Measurements from ENCODE around the gene MCFD2.
A peak's percentile ranks its signal among the peaks of the same experiment; 100 is the strongest.

The MCFD2 gene

DNA sequence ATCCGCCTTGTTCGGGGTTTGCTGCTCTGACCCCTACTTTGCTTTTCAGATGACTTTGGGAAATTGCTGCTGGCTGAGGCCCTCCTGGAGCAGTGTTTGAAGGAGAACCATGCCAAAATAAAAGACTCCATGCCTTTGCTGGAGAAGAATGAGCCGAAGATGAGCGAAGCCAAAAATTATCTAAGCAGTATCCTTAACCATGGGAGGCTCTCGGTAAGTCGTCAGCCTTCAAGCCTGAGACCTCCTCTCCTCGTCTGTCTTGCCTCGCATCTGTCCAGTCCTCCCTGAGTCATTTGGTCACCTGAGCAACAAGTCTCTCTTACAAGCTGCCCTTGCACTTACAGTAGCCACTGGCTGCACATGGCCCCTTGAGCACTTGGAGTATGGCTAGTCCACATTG, 34.7 kb upstream of the MCFD2 start:
- DNase-seq (ENCODE audit: low spot score), result no peak
- TF ChIP-seq, protein P1, sequence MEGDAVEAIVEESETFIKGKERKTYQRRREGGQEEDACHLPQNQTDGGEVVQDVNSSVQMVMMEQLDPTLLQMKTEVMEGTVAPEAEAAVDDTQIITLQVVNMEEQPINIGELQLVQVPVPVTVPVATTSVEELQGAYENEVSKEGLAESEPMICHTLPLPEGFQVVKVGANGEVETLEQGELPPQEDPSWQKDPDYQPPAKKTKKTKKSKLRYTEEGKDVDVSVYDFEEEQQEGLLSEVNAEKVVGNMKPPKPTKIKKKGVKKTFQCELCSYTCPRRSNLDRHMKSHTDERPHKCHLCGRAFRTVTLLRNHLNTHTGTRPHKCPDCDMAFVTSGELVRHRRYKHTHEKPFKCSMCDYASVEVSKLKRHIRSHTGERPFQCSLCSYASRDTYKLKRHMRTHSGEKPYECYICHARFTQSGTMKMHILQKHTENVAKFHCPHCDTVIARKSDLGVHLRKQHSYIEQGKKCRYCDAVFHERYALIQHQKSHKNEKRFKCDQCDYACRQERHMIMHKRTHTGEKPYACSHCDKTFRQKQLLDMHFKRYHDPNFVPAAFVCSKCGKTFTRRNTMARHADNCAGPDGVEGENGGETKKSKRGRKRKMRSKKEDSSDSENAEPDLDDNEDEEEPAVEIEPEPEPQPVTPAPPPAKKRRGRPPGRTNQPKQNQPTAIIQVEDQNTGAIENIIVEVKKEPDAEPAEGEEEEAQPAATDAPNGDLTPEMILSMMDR (IDR thresholded peaks at IDR 0.05; ENCODE audit: extremely low read depth, insufficient read depth, missing control alignments), result no peak
- in situ Hi-C loops (cut with MboI; ENCODE audit: low pct_unique_long_range_greater_than_20kb, low sequenced_read_pairs, unreplicated experiment), result no loop called here

DNA sequence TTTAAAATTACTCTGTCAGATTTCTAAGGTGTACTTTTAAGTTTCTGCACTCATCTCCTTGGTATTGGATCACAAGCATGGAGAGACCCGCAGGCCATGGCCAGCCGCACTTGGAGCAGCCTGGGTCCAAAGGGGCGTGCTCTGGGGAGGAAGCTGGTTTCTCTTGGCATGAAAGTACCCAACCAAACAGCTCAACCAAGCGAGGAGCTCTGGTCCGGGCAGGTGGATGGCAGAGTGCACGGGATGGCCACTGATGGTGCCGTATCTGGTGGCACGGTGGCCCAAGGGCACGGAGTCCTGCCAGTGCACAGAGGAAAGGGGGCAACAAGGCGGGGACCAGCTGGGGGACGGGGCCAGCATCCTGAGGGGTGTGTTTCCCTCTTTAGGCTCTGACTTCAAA, 32.2 kb upstream of the MCFD2 start:
- no peak for DNase-seq (ENCODE audit: low spot score)
- in situ Hi-C loops (cut with MboI; ENCODE audit: low pct_unique_long_range_greater_than_20kb, low sequenced_read_pairs, unreplicated experiment), result no loop called here
- TF ChIP-seq, protein P1 (IDR thresholded peaks at IDR 0.05; ENCODE audit: extremely low read depth, insufficient read depth, missing control alignments), result no peak

DNA sequence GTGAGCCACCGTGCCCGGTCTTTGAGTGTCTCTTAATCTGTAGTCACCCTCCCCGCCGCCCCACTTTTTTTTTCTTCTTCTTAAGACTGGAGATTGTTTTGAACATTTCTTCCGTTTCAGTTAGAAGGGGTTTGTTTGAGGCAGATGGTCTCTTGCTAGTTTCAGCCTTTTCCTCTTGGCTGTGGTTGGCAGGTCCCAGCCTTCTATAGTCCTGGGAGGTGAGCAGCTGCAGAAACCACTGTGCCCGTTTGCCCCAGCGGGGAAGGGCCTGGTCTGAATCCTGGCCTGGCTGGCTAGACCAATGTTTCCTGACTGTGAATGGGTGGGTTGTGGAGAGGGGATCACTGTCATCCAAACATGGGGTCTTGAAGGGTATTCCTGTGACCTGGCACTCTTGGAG, 30.1 kb upstream of the MCFD2 start:
- no peak for DNase-seq (ENCODE audit: low spot score)
- TF ChIP-seq, protein P1 (IDR thresholded peaks at IDR 0.05; ENCODE audit: extremely low read depth, insufficient read depth, missing control alignments), result no peak
- in situ Hi-C loops (cut with MboI; ENCODE audit: low pct_unique_long_range_greater_than_20kb, low sequenced_read_pairs, unreplicated experiment), result no loop called here

DNA sequence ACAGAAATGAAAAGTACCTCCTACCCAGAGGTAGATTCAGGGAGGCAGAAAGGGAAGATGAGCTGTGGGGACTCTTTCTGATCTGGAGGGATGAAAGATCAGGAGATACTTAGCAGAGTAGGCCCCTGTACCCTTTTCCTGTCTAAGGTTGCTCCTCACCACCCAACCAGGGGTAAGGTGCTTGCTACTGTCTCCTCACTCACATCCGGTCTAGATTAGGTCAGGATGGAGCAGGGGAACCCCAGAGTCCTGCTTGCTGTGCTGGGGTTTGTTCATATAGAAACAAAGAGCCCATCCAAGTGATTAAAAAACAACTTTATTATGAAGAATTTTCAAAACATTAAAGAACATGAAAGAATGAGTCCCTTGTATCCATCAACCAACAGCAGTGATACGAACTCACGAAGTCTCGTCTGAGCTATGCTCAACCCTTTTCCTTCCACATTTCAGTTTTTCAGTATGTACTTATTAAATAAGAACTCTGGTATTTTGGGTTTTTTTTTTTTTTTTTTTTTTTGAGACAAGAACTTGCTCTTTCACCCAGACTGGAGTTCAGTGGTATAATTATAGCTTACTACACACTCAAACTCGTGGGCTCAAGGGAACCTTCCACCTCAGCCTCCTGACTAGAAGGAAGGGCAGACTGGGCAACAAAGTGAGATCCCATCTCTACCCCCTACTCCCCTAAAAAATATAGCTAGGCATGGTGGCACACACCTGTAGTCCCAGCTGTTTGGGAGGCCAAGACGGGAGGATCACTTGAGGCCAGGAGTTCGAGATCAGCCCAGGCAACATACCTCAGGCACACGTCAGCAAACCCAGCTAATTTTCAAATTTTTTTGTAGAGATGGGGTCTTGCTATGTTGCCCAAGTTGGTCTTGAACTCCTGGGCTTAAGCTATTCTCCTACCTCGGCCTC, 28.5 kb upstream of the MCFD2 start:
- in situ Hi-C loops (cut with MboI; ENCODE audit: low pct_unique_long_range_greater_than_20kb, low sequenced_read_pairs, unreplicated experiment), result no loop called here
- DNase-seq (ENCODE audit: low spot score), result peak; percentile 78
- TF ChIP-seq, protein P1 (IDR thresholded peaks at IDR 0.05; ENCODE audit: extremely low read depth, insufficient read depth, missing control alignments), result no peak

DNA sequence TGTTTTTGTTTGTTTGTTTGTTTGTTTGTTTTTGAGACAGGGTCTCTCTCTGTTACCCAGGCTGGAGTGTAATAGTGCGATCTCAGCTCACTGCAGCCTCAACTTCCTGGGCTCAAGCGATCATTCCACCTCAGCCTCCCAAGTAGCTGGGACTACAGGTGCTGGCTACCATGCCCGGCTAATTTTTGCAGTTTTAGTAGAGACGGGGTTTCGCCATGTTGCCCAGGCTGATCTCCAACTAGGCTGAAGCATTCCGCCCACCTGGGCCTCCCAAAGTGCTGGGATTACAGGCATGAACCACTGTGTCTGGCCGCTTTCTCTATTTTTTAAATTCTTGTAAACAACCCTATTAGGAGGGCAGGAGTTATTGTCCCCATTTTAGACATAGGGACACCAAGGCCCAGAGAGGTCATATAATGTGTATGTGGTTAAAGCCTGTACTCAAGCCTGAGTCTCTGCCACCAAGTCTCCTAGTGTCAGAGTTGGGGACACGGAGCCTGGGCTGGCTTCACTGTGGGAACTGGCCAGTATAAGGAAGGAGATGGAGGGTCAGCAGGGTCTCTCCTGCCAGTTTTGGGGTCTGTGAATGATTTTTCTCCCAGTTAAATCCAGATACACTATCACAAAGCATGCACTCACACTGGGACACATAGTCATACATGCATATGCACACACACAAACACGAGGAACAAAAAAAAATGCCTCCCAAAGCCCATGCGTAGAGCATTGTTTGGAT, 27.5 kb upstream of the MCFD2 start:
- in situ Hi-C loops (cut with MboI; ENCODE audit: low pct_unique_long_range_greater_than_20kb, low sequenced_read_pairs, unreplicated experiment), result no loop called here
- DNase-seq (ENCODE audit: low spot score), result no peak
- TF ChIP-seq, protein P1 (IDR thresholded peaks at IDR 0.05; ENCODE audit: extremely low read depth, insufficient read depth, missing control alignments), result no peak

DNA sequence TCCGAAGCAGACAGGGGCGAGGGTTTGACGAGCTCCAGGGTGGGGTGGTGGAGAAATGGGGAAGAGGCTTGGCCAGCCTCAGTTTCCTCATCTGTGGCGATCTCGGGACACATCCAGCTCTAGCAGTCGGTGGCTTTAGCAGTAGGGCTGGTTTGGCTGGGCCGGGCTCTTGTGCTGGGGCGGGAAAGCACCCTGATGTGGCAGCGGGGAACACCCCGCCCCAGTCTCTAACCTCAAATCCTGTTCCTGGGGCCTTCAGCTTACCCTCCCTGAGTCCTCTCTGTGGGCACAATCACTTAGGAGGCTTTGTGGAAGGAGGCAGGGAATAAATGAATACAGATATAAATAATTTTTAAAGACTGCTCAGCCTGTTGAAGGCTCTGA, 26.5 kb upstream of the MCFD2 start:
- TF ChIP-seq, protein P1 (IDR thresholded peaks at IDR 0.05; ENCODE audit: extremely low read depth, insufficient read depth, missing control alignments), result no peak
- in situ Hi-C loops (cut with MboI; ENCODE audit: low pct_unique_long_range_greater_than_20kb, low sequenced_read_pairs, unreplicated experiment), result no loop called here
- peak; percentile 73 for DNase-seq (ENCODE audit: low spot score)
